Measurements from ENCODE around the gene FLCN.

DNA sequence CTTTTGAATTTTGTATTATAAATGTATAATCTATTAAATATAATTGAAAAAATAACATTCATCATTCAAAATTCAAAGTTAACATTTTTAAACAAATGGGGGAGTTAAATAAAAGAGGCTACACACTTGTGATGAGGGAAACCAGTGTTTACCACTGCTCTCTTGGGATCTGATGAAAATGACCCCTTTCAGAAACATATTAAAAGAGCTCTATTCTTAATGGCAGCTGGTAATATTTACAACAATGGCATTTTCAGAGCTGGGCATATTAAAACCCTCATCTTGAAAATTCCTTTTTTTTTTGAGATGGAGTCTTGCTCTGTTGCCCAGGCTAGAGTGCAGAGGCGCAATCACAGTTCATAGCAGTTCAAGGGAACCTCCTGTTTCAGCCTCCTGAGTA, 19.3 kb upstream of the FLCN start:
- TF ChIP-seq, protein P1, sequence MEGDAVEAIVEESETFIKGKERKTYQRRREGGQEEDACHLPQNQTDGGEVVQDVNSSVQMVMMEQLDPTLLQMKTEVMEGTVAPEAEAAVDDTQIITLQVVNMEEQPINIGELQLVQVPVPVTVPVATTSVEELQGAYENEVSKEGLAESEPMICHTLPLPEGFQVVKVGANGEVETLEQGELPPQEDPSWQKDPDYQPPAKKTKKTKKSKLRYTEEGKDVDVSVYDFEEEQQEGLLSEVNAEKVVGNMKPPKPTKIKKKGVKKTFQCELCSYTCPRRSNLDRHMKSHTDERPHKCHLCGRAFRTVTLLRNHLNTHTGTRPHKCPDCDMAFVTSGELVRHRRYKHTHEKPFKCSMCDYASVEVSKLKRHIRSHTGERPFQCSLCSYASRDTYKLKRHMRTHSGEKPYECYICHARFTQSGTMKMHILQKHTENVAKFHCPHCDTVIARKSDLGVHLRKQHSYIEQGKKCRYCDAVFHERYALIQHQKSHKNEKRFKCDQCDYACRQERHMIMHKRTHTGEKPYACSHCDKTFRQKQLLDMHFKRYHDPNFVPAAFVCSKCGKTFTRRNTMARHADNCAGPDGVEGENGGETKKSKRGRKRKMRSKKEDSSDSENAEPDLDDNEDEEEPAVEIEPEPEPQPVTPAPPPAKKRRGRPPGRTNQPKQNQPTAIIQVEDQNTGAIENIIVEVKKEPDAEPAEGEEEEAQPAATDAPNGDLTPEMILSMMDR (conservative IDR thresholded peaks at IDR 0.05), result no peak
- TF ChIP-seq ZFX (IDR thresholded peaks at IDR 0.05), result no peak
